ENCODE data around the gene ABHD15.

GRCh38 chr17:29584452-29585079 is 17.7 kb upstream of the ABHD15 start:
- TF ChIP-seq CTCF (IDR thresholded peaks at IDR 0.05) (no peak), POLR2A (IDR thresholded peaks at IDR 0.05) (no peak)
